RWPE2 (cell line): ENCODE data around the gene ZEB2.

ENCODE experiments used
- ATAC-seq: fragments of 200-7000 bp; cut with Tn5 transposase; 3 replicates; pipeline ENCODE4 v1.9.1; 2021; ENCODE audit warnings: low read depth
- DNase-seq: peaks from one replicate; pipeline ENCODE4 v3.0.0-alpha.2; 2020; ENCODE audit warnings: low spot score
- H3K27ac ChIP-seq: fragments of 450-650 bp; 2 replicates; pipeline ENCODE4 v1.5.1; 2017; ENCODE audit warnings: mild to moderate bottlenecking; ENCODE audit not compliant: poor library complexity, severe bottlenecking
- H3K27me3 ChIP-seq: fragments of 250-450 bp; sonication (Bioruptor Pico); 2 replicates; pipeline ENCODE4 v1.5.1; 2021; ENCODE audit warnings: mild to moderate bottlenecking, moderate library complexity; ENCODE audit not compliant: insufficient read depth, poor library complexity, severe bottlenecking
- H3K36me3 ChIP-seq: fragments of 250-450 bp; sonication (Bioruptor Pico); 2 replicates; pipeline ENCODE4 v1.5.1; 2020; ENCODE audit warnings: low read depth, mild to moderate bottlenecking, moderate library complexity
- H3K4me1 ChIP-seq: fragments of 250-450 bp; sonication (Bioruptor Pico); 2 replicates; pipeline ENCODE4 v1.5.1; 2021; ENCODE audit warnings: mild to moderate bottlenecking, moderate library complexity; ENCODE audit not compliant: insufficient read depth, poor library complexity, severe bottlenecking
- H3K4me3 ChIP-seq: fragments of 250-450 bp; sonication (Bioruptor Pico); 2 replicates; pipeline ENCODE4 v1.5.1; 2021; ENCODE audit warnings: mild to moderate bottlenecking, moderate library complexity; ENCODE audit not compliant: severe bottlenecking
- H3K9me3 ChIP-seq: fragments of 250-450 bp; sonication (Bioruptor Pico); 2 replicates; pipeline ENCODE4 v1.5.1; 2021; ENCODE audit warnings: mild to moderate bottlenecking, moderate library complexity; ENCODE audit not compliant: severe bottlenecking
- TF ChIP-seq, protein P1 (sequence below): fragments of 450-650 bp; IDR thresholded peaks from one replicate; pipeline ENCODE4 v1.5.1; 2017; ENCODE audit warnings: mild to moderate bottlenecking, moderate library complexity; ENCODE audit not compliant: poor library complexity, severe bottlenecking

The ZEB2 gene

DNA sequence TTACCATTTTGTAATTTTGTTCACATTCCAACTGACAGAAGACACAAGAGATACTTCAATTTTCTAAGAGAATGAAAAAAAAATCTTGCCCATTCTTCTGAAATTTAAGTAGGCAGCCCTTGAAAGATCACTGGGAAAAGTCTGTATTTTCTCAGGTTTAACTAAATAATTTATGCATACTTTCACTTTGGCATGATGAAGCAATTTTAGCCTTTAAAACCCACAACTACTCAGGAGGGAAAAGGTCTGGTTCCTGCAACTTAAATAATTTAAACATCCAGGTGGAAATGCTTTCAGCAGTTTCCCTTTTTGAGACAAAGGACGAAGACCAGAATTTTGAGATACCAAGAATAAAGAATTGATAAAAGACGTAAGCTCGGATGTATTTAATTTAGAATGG lies 61.4 kb downstream of the ZEB2 start:
- H3K27me3 ChIP-seq: no peaks in the 10 kb centered on the region
- H3K4me1 ChIP-seq: no peaks in the 10 kb centered on the region
- H3K27ac ChIP-seq: no peak overlapping the region
- H3K36me3 ChIP-seq: no peaks in the 10 kb centered on the region
- TF ChIP-seq, protein P1, sequence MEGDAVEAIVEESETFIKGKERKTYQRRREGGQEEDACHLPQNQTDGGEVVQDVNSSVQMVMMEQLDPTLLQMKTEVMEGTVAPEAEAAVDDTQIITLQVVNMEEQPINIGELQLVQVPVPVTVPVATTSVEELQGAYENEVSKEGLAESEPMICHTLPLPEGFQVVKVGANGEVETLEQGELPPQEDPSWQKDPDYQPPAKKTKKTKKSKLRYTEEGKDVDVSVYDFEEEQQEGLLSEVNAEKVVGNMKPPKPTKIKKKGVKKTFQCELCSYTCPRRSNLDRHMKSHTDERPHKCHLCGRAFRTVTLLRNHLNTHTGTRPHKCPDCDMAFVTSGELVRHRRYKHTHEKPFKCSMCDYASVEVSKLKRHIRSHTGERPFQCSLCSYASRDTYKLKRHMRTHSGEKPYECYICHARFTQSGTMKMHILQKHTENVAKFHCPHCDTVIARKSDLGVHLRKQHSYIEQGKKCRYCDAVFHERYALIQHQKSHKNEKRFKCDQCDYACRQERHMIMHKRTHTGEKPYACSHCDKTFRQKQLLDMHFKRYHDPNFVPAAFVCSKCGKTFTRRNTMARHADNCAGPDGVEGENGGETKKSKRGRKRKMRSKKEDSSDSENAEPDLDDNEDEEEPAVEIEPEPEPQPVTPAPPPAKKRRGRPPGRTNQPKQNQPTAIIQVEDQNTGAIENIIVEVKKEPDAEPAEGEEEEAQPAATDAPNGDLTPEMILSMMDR: no peak
- DNase-seq (no peak), ATAC-seq (no peak)
- no peaks in the 10 kb centered on the region for H3K9me3 ChIP-seq
- no peak overlapping the region for H3K4me3 ChIP-seq

DNA sequence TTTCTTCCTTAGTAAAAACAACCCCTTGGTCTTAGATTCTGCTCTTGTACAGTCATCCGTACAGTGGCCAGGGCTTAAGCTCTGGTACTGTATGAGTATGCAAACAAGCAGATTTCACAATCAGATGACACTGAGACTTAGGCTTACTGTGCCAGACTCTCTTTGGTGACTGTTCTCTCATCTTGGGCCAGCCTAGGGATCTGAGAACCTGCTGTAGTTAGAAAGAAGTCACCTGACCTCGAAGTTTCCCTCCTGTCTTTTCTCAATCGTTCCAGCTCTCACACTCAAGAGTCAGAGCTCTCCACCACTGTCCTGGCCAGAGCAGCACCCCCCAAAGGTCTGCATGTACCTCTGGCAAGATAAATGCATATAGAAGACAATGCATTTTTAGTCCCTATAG lies 63.2 kb downstream of the ZEB2 start:
- TF ChIP-seq, protein P1: no peak
- Histone ChIP-seq H3K4me3 (no peak overlapping the region), H3K27ac (no peak overlapping the region), H3K36me3 (no peaks in the 10 kb centered on the region), H3K9me3 (no peaks in the 10 kb centered on the region), H3K4me1 (no peaks in the 10 kb centered on the region), H3K27me3 (no peaks in the 10 kb centered on the region)
- no peak for DNase-seq
- peak; percentile 72 for ATAC-seq

DNA sequence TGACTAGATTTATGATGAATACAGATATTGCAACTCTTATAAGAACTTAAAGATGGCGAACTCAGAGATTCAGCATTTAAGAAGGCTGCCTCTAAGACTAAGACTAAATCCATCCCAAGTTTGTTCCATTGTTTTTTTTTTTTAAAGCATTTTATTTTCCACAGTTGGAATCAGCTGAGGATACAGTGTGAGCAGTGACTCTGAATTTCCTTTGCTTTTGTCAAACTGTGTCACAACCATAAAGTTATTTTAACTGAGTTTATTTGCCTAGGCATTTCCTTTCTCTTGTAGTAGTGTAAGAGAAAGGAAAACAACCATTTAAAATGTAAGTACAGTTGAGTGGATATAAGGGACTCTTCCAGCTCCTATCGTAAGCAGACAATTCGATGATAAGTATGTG lies 63.9 kb downstream of the ZEB2 start:
- TF ChIP-seq, protein P1: no peak
- no peak overlapping the region for H3K27ac ChIP-seq
- no peaks in the 10 kb centered on the region for H3K36me3 ChIP-seq
- no peak overlapping the region for H3K4me3 ChIP-seq
- no peaks in the 10 kb centered on the region for H3K27me3 ChIP-seq
- DNase-seq (no peak), ATAC-seq (no peak)
- no peaks in the 10 kb centered on the region for H3K9me3 ChIP-seq
- no peaks in the 10 kb centered on the region for H3K4me1 ChIP-seq

DNA sequence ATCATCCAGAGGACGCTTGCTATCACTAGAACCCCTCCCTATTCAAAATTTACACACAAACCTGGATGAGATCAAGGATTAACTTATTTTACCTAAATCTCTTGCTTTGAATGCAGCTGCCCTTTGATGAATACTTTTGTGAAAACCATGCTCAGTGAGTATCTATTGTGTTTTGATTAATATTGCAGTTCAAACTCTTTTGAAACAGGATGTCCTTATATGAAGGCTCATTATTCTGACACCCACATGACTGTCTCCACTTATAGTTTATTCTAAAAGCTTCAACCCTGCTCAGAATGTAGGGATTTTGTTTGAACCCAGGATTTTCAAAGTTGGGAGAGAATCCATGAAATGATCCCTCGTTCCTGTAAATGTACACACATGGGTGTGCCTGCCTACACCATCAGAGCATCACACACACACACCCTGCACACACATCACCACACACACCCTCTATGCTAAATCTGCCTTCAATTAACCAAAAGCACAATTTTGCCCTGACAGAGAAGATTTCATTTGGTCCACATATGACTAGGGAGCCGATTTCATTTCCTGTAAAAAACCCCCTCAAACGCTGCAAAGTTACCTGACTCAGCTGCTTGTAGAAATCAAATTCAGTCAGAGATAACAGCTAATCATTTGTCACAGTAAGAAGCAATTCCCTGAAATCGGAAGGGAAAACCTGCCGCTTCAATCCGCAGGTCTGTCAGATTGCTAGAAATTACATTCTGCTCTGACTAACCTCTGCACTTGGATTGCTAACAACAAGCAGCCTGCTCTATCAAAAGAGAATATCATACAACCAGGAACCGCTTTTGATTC lies 65.2 kb downstream of the ZEB2 start:
- Histone ChIP-seq H3K36me3 (no peaks in the 10 kb centered on the region), H3K27me3 (no peaks in the 10 kb centered on the region), H3K4me3 (no peak overlapping the region), H3K27ac (no peak overlapping the region), H3K9me3 (no peaks in the 10 kb centered on the region), H3K4me1 (no peaks in the 10 kb centered on the region)
- TF ChIP-seq, protein P1: no peak
- ATAC-seq (no peak), DNase-seq (no peak)

DNA sequence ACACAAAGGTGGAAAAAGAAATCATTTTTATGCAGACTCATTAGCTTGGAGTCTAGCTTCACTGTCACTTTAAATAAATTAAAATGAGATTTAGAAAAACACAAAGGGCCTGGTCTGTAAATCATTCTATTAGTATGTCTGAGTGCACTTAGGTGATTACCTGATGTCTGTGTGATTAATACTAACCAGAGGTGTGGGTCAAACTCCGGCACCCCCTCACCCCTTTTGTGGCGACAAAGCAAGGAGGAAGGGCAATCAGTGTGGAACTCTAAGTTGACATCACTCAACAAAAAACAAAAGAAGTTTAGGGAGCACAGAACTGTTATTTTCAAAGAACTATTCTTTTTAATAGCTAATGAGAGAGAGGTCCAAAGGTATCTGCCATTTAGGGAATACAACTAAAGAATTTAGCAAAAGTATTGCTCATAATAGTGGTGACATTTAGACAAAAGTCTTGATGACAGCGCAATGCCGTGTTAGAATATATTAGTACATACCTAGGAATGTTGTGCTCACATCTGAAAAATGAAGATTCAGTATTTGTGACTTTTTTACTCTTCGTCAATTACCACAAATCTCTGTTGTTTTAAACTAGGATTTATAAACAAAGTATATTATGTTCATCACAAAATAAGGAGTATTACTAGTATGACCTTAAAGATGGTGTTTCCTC lies 66.3 kb downstream of the ZEB2 start:
- no peaks in the 10 kb centered on the region for H3K4me1 ChIP-seq
- no peaks in the 10 kb centered on the region for H3K27me3 ChIP-seq
- H3K4me3 ChIP-seq: no peak overlapping the region
- DNase-seq: no peak
- no peak overlapping the region for H3K27ac ChIP-seq
- H3K36me3 ChIP-seq: no peaks in the 10 kb centered on the region
- no peaks in the 10 kb centered on the region for H3K9me3 ChIP-seq
- TF ChIP-seq, protein P1: no peak
- ATAC-seq: no peak
